Measurements from ENCODE around the gene CELSR1.

Gene CELSR1

GRCh38 chr22:46580940-46581537 lies 43.6 kb upstream of the CELSR1 start:
- H3K27ac ChIP-seq (ENCODE audit: insufficient read depth, low read depth, low read length, poor library complexity, severe bottlenecking): no peak overlapping the region
- H3K36me3 ChIP-seq (ENCODE audit: control insufficient read depth, insufficient read depth, low read length): no peaks in the 10 kb centered on the region
- no peak overlapping the region for H3K4me3 ChIP-seq (ENCODE audit: insufficient read depth, low read depth, low read length)
- H3K9me3 ChIP-seq (ENCODE audit: control insufficient read depth, low read length): no peaks in the 10 kb centered on the region
- peaks cover 39% of the 10 kb centered on the region for H3K27me3 ChIP-seq (ENCODE audit: control insufficient read depth, insufficient read depth, low read length, poor library complexity, severe bottlenecking)
- H3K4me1 ChIP-seq (ENCODE audit: control insufficient read depth, insufficient read depth, low read length): peaks cover 27% of the 10 kb centered on the region
- WGBS, 2 experiments: 87% methylated on average over 13 of the region's 13 CpGs

- WGBS, 2 experiments: 90 to 91% methylated on average over 14 of the region's 14 CpGs
- no peak overlapping the region for H3K4me3 ChIP-seq (ENCODE audit: insufficient read depth, low read depth, low read length)
- H3K27ac ChIP-seq (ENCODE audit: insufficient read depth, low read depth, low read length, poor library complexity, severe bottlenecking): no peak overlapping the region
- H3K9me3 ChIP-seq (ENCODE audit: control insufficient read depth, low read length): no peaks in the 10 kb centered on the region
- no peaks in the 10 kb centered on the region for H3K36me3 ChIP-seq (ENCODE audit: control insufficient read depth, insufficient read depth, low read length)
- H3K4me1 ChIP-seq (ENCODE audit: control insufficient read depth, insufficient read depth, low read length): peaks cover 27% of the 10 kb centered on the region
- peaks cover 42% of the 10 kb centered on the region for H3K27me3 ChIP-seq (ENCODE audit: control insufficient read depth, insufficient read depth, low read length, poor library complexity, severe bottlenecking)
These were observed 42.5 kb upstream of the CELSR1 start for GRCh38 chr22:46579751-46580449.

- no peak overlapping the region for H3K4me3 ChIP-seq (ENCODE audit: insufficient read depth, low read depth, low read length)
- 87 to 88% methylated on average over 15 of the region's 15 CpGs for WGBS, 2 experiments
- H3K36me3 ChIP-seq (ENCODE audit: control insufficient read depth, insufficient read depth, low read length): no peaks in the 10 kb centered on the region
- H3K27me3 ChIP-seq (ENCODE audit: control insufficient read depth, insufficient read depth, low read length, poor library complexity, severe bottlenecking): peaks cover 38% of the 10 kb centered on the region
- H3K9me3 ChIP-seq (ENCODE audit: control insufficient read depth, low read length): no peaks in the 10 kb centered on the region
- peaks cover 21% of the 10 kb centered on the region for H3K4me1 ChIP-seq (ENCODE audit: control insufficient read depth, insufficient read depth, low read length)
- H3K27ac ChIP-seq (ENCODE audit: insufficient read depth, low read depth, low read length, poor library complexity, severe bottlenecking): no peak overlapping the region
These were observed 41.6 kb upstream of the CELSR1 start for GRCh38 chr22:46578824-46579561.

- WGBS, 2 experiments: 86 to 88% methylated on average over 9 of the region's 9 CpGs
- Histone ChIP-seq H3K27ac (ENCODE audit: insufficient read depth, low read depth, low read length, poor library complexity, severe bottlenecking) (no peak overlapping the region), H3K27me3 (ENCODE audit: control insufficient read depth, insufficient read depth, low read length, poor library complexity, severe bottlenecking) (peaks cover 32% of the 10 kb centered on the region), H3K4me3 (ENCODE audit: insufficient read depth, low read depth, low read length) (peak overlapping the region; percentile 49), H3K9me3 (ENCODE audit: control insufficient read depth, low read length) (no peaks in the 10 kb centered on the region), H3K4me1 (ENCODE audit: control insufficient read depth, insufficient read depth, low read length) (peaks cover 21% of the 10 kb centered on the region), H3K36me3 (ENCODE audit: control insufficient read depth, insufficient read depth, low read length) (no peaks in the 10 kb centered on the region)
These were observed 40.9 kb upstream of the CELSR1 start for GRCh38 chr22:46578251-46578823.

- peak overlapping the region; percentile 49 for H3K4me3 ChIP-seq (ENCODE audit: insufficient read depth, low read depth, low read length)
- no peaks in the 10 kb centered on the region for H3K9me3 ChIP-seq (ENCODE audit: control insufficient read depth, low read length)
- H3K27me3 ChIP-seq (ENCODE audit: control insufficient read depth, insufficient read depth, low read length, poor library complexity, severe bottlenecking): peaks cover 32% of the 10 kb centered on the region
- H3K4me1 ChIP-seq (ENCODE audit: control insufficient read depth, insufficient read depth, low read length): peaks cover 21% of the 10 kb centered on the region
- WGBS, 2 experiments: 11 to 13% methylated on average over 65 of the region's 65 CpGs
- no peak overlapping the region for H3K27ac ChIP-seq (ENCODE audit: insufficient read depth, low read depth, low read length, poor library complexity, severe bottlenecking)
- no peaks in the 10 kb centered on the region for H3K36me3 ChIP-seq (ENCODE audit: control insufficient read depth, insufficient read depth, low read length)
These were observed 40.2 kb upstream of the CELSR1 start for GRCh38 chr22:46577368-46578249.

- peaks cover 32% of the 10 kb centered on the region for H3K27me3 ChIP-seq (ENCODE audit: control insufficient read depth, insufficient read depth, low read length, poor library complexity, severe bottlenecking)
- peaks cover 21% of the 10 kb centered on the region for H3K4me1 ChIP-seq (ENCODE audit: control insufficient read depth, insufficient read depth, low read length)
- H3K4me3 ChIP-seq (ENCODE audit: insufficient read depth, low read depth, low read length): peak overlapping the region; percentile 49
- no peak overlapping the region for H3K27ac ChIP-seq (ENCODE audit: insufficient read depth, low read depth, low read length, poor library complexity, severe bottlenecking)
- H3K9me3 ChIP-seq (ENCODE audit: control insufficient read depth, low read length): no peaks in the 10 kb centered on the region
- WGBS, 2 experiments: 2 to 3% methylated on average over 142 of the region's 142 CpGs
- H3K36me3 ChIP-seq (ENCODE audit: control insufficient read depth, insufficient read depth, low read length): no peaks in the 10 kb centered on the region
These were observed 39.3 kb upstream of the CELSR1 start for GRCh38 chr22:46576556-46577367.

- H3K4me3 ChIP-seq (ENCODE audit: insufficient read depth, low read depth, low read length): peak overlapping the region; percentile 39
- H3K36me3 ChIP-seq (ENCODE audit: control insufficient read depth, insufficient read depth, low read length): no peaks in the 10 kb centered on the region
- 54 to 55% methylated on average over 10 of the region's 10 CpGs for WGBS, 2 experiments
- no peaks in the 10 kb centered on the region for H3K9me3 ChIP-seq (ENCODE audit: control insufficient read depth, low read length)
- peaks cover 20% of the 10 kb centered on the region for H3K4me1 ChIP-seq (ENCODE audit: control insufficient read depth, insufficient read depth, low read length)
- H3K27me3 ChIP-seq (ENCODE audit: control insufficient read depth, insufficient read depth, low read length, poor library complexity, severe bottlenecking): peaks cover 32% of the 10 kb centered on the region
- no peak overlapping the region for H3K27ac ChIP-seq (ENCODE audit: insufficient read depth, low read depth, low read length, poor library complexity, severe bottlenecking)
These were observed 38.6 kb upstream of the CELSR1 start for GRCh38 chr22:46575911-46576555.

GRCh38 chr22:46574993-46575910 lies 37.8 kb upstream of the CELSR1 start:
- no peak overlapping the region for H3K4me3 ChIP-seq (ENCODE audit: insufficient read depth, low read depth, low read length)
- no peaks in the 10 kb centered on the region for H3K36me3 ChIP-seq (ENCODE audit: control insufficient read depth, insufficient read depth, low read length)
- H3K9me3 ChIP-seq (ENCODE audit: control insufficient read depth, low read length): no peaks in the 10 kb centered on the region
- WGBS, 2 experiments: 68 to 70% methylated on average over 19 of the region's 19 CpGs
- peaks cover 12% of the 10 kb centered on the region for H3K4me1 ChIP-seq (ENCODE audit: control insufficient read depth, insufficient read depth, low read length)
- H3K27ac ChIP-seq (ENCODE audit: insufficient read depth, low read depth, low read length, poor library complexity, severe bottlenecking): no peak overlapping the region
- H3K27me3 ChIP-seq (ENCODE audit: control insufficient read depth, insufficient read depth, low read length, poor library complexity, severe bottlenecking): peaks cover 32% of the 10 kb centered on the region
